D341Med (cell line): ENCODE results near the gene GIT2.
"Not testable (repeated sequence)": the region's sequence is repeated elsewhere in the genome, so short reads cannot be mapped to it uniquely, and the experiment has no call there.

ENCODE experiments used
- DNase-seq: peaks from one replicate; pipeline ENCODE4 v3.0.0; 2012; ENCODE audit warnings: low spot score

GIT2 gene, protein sequence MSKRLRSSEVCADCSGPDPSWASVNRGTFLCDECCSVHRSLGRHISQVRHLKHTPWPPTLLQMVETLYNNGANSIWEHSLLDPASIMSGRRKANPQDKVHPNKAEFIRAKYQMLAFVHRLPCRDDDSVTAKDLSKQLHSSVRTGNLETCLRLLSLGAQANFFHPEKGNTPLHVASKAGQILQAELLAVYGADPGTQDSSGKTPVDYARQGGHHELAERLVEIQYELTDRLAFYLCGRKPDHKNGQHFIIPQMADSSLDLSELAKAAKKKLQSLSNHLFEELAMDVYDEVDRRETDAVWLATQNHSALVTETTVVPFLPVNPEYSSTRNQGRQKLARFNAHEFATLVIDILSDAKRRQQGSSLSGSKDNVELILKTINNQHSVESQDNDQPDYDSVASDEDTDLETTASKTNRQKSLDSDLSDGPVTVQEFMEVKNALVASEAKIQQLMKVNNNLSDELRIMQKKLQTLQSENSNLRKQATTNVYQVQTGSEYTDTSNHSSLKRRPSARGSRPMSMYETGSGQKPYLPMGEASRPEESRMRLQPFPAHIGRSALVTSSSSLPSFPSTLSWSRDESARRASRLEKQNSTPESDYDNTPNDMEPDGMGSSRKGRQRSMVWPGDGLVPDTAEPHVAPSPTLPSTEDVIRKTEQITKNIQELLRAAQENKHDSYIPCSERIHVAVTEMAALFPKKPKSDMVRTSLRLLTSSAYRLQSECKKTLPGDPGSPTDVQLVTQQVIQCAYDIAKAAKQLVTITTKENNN

DNA sequence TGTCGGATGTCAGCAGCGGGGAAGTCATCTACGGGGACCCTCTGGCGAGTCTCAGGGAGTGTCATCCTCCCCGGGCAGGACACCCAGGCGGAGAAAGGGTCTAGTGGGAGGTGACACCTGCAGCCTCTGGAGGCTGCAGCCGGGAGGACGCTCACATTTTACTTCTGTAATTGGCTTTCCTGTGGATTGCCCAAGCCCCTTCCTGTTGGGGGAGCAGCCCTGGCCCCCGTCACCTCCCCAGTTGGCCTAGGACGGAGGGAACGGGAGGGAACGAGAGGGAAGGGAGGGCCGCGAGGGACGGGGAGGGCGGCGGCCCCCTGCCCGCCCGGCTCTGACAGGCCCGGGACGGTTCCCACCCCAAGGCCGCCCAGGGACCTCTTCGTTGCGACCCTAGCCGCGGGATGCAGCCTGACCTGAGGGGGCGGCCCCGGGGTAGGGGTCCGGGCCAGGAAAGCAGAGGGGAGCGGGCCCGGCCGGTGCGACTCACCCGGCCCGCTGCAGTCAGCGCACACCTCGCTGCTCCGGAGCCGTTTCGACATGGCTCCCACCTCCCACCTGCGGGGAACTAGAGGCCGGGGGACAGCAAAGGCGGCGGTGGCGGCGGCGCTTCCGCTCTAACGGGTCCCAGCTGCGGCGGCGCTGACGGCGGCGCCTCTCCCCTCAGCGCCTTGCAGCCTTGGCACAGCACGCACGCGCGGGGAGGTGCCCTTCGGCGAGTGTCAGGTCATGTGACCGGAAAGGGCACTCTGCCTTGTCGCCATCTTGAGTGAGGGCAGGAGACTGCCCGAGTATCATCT is at the start of gene GIT2:
GIT2 (minus strand) TSS at position 683 of the 797 bp plus-strand sequence; CDS start at position 539, 144 bp downstream.
- peak; percentile 97 for DNase-seq

DNA sequence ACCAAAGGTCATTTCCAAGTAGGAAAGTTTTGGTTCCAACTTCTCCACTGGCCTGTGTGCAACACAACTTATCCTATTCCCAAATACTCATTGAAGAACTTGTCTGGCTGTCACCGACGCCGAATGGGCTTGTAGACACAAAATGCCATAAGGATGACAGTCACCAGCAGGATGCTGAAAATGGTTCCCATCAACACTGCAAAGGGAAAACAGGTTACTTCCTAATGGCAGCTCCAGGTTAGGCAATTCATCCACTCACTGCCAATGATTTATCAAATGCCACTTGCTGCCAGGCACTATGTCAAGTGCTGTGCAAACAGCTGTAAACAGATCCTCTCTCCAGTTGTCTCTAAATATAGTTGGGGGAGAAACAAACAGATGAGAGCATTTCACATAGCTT is 46.1 kb upstream of the GIT2 start:
- no peak for DNase-seq

DNA sequence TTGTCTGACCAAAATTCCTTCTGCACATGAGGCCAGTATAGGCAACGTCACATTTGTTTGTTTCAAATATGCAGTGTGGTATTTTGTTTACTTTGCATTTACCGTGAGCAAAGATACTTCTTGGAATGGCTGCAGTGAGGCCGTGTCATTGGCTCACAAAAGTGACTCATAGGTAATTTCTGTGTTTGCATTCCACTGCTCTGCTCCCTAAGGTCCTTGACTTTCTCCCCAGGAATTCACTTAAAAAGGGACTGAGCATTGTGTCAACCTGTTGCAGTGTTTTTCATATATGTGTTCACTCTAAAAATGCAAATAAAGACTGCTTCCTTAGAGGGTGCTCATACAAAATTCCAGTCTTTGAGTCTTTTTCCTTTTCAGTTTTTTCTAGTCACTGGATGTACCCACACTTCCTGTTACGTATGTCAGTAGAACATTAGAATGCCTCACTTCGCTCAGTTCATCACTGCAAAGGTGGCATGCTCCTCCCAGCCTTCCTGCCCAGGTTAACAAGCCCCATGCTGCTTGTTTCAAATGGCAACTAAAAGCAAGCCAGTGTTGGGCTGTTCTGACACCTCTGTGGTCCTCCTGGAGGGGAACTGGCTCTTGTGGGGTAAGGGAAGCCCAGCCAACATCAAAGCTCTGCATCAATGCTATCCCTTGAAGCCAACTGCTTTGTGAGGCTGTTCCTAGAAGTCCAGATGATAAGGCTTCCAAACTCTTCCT is 43.1 kb upstream of the GIT2 start:
- no peak for DNase-seq

DNA sequence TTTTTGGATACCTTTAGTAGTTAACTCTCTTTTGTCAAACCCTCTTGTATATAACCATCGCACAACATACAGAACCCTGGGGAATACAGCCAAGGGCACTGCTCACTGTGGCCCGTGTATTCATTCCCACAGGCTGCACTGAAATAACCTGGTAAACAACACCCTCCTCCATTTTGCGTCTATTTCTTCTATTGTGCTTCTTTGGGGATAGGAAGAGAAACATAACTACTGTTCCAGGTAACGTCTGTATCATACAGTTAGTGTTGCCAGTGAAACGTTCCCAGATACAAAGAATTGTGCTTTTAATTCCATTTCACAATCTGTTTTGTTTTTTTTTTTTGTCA is 42.5 kb upstream of the GIT2 start:
- no peak for DNase-seq

DNA sequence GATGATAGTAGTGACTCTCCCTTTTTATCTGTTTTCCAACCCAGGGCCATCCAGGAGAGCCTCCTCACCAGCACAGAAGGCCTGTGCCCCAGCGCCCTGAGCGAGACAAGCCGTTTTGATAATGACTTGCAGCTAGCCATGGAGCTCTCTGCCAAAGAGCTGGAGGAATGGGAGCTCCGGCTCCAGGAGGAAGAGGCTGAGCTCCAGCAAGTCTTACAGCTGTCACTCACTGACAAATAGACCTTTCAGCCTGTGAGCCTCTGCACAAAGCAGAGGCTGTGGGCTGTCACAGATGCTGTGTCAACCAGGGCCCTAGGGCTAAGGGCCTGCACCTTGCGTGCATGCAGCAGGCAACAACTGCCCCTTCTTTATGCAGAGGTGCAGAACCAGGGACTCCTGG is 41.1 kb upstream of the GIT2 start:
- no peak for DNase-seq

DNA sequence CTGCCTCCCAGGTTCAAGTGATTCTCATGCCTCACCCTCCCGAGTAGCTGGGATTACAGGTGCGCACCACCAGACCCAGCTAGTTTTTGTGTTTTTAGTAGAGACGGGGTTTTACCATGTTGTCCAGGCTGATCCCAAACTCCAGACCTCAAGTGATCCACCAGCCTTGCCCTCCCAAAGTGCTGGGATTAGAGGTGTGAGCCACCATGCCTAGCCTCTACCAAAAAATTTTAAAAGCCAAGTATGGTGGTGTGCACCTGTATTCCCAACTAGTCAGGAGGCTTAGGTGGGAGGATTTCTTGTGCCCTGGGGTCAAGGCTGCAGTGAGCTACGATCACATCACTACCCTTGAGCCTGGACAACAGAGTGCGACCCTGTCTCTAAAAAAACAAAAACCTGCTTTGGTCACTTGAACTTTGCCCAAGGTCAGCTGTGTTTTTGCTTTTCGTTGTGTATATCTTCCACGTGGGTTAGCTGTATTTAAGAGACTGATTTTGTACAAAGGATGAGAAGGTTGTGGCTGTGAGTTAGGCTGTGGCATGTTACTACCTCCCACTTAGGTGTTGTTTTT is 39.5 kb upstream of the GIT2 start:
- DNase-seq, result no peak

DNA sequence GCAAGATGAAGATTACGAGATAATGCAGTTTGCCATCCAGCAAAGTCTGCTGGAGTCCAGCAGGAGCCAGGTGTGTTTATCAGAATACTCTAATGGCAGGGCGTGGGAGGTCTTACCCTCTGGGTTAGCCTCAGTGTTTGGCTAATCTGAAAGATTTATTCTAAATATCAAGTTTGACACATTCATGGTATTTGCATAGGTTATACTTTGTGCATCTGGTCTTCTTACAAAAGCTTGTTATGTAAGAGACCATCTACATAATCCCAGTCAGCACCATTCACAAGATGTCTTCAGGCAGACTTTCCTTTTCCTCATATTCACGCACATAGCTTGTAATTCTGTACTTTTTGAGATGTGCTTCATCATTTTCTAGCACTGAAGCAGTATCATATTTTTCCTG is 37.7 kb upstream of the GIT2 start:
- no peak for DNase-seq

DNA sequence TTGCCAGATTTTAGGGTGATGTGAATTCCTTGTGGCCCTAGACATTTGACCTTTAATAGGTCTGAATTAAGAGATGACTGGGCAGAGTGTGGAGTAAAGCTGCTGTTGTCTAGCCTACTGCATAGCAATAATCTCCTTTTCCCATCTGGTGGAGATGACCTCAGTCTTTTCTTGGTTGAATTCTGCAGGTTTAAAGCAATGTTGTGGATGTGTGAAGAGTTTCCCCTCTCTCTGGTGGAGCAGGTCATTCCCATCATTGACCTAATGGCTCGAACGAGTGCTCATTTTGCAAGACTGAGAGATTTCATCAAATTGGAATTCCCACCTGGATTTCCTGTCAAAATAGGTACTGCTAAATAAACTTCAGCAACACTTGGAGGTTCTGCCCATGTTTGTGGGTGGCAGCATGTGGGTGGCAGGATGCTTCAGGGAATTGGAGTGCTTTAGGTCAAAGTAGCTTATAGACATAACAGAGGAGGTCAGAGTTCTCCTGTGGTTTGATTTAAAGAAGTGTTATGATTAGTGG is 33.2 kb upstream of the GIT2 start:
- no peak for DNase-seq

DNA sequence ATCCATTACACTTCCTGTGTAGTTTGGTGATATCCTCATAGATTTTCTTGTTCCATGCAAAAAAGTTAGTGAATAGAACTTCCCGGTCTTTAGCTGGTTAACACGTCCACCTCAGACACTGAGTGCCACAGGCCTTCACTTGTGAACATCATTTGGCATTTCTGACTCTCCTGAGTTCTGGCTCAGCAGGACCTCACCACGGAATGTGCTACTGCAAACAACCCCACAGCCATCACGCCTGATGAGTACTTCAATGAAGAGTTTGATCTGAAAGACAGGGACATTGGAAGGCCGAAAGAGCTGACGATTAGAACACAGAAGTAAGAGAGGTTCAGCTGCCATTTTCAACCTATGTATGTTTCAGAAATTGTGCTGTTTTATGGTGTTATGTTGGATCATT is 32.2 kb upstream of the GIT2 start:
- DNase-seq, result no peak

DNA sequence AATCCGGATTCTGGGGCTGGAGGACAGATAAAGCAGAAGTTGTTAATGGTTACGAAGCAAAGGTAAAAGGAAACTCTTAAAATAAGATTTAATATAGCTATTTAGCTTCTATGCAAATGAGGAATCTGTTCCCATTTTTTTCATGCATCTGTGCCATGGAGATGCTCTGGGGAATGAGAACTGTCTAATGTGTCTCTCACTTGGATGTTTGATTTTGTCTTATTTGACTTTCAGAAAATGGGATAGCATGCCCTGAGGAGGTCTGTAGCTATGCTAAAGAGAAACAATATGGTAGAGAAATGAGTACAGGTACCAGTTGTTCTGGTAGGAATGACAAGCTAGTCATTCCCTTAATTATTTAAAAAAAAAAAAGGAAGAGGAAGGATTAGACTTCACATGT is 27.9 kb upstream of the GIT2 start:
- DNase-seq, result no peak

DNA sequence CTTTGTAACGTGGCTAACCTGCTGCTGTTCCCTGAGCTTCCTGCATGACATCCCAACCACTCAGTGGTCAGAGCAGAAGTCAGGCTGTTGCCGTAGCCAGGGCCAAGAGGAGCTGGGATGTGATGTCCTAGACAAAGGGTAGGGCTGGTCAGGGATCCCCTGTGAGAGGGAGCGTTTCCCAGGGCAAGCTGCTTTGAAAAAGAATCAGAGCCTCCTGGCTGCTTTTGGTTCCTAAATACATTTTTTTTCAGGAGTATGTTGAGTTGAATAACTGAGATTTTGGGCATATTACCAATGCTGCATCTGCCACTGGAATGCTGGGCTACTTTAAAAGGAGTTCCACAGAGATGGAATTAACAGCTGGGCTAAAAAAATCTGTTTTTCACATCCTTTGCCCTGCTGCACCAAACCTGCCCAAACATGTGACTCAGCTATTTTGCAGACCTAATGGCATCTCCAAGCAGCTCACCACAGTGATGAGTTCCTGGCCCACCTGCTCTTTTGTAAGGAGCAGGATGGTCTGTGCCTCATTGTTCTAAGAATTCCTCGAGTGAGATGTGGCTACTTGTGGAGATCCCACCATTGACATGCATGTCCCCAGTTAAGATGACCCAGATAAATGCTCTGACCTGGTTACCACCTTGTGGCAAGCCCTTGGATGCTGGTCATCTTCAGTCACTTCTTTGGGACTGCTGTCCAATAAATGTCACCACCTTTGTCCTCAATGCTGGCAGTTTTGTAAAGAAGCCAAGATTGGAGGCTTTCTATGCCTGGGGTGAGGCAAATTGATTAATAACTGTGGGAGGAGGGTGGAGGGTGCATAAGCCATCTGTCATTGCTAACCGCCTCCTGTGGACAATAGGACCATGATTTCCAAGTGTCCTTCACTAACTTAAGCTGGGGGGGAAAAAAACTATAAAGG is 27.2 kb upstream of the GIT2 start:
- DNase-seq, result no peak

DNA sequence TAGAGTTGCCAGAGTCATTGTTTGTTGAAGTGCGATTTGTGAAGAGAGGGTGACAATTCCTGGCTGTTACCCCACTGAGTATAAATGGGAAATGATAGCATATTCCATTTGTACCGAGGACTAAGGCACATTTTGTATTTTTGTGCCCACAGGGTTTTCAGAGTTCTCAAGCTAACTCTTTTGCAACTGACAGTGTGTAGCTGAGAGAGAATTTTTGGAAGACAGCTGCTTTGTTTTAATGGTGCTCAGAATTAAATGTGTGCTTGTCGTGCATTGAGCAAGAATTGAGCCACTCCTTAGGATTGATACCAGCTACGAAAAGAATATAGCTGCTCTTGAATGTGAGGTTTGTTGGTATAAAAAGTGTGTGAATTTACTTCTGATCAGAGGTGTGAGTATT is 24.8 kb upstream of the GIT2 start:
- no peak for DNase-seq

DNA sequence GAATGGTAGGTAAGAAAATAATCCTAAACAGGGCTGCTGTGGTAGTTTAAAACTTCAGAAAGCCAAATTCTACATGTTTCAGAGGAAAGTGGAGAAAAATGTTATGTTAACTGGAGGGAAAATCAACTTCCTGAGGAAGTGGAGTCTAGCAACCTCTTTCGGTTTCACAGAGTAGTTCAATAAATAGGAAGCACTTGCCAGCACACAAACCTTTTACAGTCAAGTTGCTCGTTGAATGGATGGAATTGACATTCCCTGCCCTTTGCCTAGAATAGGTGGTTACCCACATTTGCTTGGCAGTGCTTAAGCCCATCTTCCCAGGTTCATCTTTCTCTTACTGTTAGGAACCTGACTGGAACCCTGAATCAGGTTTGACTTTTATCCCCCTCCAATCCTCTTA is 19.0 kb upstream of the GIT2 start:
- no peak for DNase-seq

DNA sequence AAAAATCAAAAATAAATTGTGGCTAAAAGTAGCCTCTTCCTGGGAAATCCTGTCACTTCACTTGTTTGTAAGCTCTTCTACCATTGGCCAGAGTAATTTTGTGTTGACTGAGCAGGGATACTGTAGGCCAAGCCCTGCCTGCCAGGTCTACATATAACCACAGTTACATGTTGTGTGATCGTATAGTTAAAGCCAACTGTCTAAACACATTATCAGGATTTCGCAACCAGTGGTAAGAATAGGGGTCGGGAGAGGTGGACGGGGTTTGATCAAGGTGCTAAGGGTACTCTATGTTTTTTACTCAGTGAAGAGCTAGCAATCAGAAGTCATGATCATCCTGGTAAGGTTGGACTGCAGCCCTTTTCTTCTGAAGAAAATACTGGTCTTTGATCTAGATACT is 16.5 kb upstream of the GIT2 start:
- DNase-seq, result no peak

DNA sequence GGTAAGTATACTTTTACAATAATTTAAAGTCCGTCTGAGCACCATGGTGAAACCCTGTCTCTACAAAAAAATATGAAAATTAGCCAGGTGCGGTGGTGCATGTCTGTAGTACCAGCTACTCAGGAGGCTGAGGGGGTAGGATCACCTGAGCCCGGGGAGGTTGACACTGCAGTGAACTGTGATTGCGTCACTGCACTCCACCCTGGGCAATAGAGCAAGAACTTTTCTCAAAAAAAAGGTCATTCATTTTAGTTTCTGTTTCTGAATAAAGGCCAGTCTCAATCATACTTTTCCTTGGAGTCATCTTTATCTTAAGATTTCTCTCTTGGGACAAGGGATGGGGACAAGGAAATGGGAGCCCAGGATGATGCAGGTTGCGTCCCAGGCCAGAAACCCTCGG is 16.0 kb upstream of the GIT2 start:
- no peak for DNase-seq

DNA sequence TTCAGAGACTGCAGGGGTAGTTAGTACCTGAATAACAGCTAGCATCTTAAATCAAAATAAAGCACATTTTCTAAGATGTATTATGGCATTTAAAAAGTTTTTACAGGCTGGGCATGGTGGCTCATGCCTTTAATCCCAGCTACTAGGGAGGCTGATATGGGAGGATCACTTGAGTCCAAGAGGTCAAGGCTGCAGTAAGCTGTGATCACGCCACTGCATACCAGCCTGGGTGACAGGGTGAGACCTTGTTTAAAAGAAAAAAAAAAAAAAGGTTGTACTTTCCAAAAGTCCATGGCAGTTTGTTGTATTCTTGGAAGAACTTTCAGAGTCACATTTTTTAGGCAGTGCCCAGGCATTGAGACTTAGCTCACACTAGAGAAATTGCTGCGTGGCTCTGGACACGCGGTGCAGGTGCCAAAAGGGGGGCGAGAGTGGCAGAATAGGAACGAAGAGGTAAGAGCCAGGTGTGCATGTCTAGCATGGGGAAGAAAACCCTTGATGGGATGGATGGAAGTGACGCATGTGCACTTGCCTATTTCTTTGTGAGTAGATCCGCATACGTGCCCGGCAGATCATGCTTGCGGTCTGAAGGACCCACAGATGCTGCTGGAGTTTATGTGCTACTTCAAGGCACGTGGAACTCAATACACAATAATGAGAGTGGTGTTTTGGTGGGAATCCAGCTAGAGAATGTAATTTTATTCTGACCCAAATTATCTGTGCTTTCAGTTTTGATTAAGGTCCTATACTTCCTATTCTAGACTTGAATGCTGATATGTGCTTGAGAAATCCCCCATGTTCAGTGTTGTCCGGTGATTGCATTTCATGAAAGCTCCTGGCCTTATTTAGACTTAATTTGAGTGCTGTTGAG is 14.9 kb upstream of the GIT2 start:
- DNase-seq, result no peak

DNA sequence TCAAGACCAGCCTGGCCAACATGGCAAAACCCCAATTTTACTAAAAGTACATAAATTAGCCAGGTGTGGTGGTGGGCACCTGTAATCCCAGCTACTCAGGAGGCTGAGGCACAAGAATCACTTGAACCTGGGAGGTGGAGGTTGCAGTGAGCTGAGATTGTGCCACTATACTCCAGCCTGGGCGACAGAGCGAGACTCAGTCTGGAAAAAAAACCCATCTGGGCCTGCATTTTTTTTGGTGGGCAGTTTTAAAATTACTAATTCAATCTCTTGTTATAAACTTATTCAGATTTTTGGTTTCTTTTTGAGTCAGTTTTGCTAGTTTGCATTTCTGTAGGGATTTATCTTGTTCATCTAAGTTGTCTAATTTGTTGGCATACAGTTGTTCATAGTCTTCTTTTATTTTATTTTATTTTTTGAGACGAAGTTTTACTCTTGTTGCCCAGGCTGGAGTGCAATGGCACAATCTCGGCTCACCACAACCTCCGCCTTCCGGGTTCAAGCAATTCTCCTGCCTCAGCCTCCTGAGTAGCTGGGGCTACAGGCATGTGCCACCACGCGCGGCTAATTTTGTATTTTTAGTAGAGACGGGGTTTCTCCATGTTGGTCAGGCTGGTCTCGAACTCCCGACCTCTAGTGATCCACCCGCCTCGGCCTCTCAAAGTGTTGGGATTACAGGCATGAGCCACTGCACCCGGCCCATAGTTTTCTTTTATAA is 12.7 kb upstream of the GIT2 start:
- DNase-seq, result not testable (repeated sequence)

DNA sequence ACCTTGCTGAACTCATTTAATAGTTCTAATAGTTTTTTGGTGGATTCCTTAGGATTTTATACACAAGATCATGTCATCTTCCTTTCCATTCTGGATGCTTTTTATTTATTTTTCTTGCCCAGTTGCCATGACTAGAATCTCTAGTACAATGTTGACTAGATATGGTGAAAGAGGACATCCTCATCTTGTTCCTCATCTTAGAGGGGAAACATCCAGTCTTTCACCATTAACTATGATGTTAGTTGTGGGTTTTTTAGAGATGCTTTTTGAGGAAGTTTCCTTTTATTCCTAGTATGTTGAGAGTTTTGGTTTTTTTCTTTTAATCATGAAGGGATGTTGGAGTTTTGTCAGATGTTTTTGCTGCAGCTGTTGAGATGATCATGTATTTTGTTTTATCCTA is 11.7 kb upstream of the GIT2 start:
- DNase-seq, result no peak

DNA sequence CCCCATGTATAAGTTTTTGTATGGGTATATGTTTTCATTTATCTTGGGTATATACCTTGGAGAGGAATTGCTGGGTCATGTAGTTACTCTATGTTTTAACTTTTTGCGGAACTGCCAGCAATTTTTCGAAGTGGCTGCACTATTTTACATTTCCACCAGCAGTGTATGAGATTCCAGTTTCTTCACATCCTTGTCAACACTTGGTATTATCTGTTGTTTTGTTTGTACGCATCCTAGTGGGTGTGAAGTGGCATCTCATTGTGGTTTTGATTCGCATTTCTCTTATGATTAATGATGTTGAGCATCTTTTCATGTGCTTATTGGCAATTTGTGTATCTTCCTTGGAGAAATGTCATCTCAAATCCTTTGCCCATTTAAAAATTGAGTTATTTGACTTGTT is 9.9 kb upstream of the GIT2 start:
- no peak for DNase-seq
